Uterus (tissue), 2 donors: ENCODE results near the gene MRPL18.

Experiments
- POLR2A ChIP-seq, 2 donors: fragments of 450-650 bp; IDR thresholded peaks; one replicate each; pipeline ENCODE4 v1.6.1; 2016; ENCODE audit warnings: antibody characterized with exemption in 2 of 2, mild to moderate bottlenecking in 1 of 2, moderate library complexity in 1 of 2
- TF ChIP-seq, protein P1 (sequence below), 4 experiments: fragments of 200-600 bp in 2 of 4; fragments of 450-650 bp in 2 of 4; sonication (generic) in 2 of 4; IDR thresholded peaks; one replicate each; pipeline ENCODE4 v1.5.1; 2016 to 2019; ENCODE audit warnings: antibody characterized with exemption in 4 of 4, mild to moderate bottlenecking in 2 of 4, moderate library complexity in 1 of 4

DNA sequence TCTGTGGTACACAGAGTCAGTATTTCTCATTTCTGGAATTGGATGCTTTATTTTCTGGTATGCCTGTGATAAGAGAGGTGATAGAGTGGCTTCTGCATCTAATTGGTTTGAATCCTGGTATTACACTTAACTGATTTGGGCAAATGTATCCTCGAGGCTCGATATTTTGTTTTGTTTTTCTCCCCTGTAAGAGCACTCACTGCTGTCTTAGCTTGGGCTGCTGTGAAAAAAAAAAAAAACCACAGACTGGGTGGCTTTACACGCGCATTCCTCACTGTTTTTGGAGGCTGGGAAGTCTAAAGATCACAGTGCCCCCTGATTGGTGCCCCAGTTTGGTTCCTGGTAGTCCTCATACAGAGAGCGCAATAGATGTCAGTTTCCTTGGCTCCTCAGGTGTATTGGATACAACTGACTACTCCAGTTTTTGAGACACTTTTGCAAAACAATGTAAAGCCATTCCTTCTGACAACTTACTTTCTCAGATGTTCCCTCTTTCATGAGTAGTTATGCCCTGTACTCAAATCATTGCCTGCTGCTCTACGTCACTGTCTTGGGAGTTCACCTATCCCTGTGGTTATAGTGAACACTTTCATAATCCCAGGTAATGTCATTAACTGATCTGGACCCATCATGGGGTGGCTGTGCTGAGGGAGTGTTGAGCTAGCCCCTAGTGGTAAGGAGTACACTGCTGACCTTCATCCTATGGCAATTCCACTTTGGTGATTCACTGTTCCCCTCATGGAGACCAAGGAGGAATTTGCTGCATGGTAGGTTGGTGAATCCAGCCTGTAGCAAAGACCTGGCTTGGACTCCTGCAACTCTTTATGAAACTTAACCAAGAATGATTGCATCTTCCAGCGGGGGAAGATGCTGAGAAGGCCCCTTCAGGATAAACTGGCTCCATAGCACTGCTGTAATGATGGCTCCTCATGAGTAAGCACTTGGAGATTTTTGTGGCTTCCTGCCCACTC, 32.0 kb upstream of the MRPL18 start:
- TF ChIP-seq, protein P1, sequence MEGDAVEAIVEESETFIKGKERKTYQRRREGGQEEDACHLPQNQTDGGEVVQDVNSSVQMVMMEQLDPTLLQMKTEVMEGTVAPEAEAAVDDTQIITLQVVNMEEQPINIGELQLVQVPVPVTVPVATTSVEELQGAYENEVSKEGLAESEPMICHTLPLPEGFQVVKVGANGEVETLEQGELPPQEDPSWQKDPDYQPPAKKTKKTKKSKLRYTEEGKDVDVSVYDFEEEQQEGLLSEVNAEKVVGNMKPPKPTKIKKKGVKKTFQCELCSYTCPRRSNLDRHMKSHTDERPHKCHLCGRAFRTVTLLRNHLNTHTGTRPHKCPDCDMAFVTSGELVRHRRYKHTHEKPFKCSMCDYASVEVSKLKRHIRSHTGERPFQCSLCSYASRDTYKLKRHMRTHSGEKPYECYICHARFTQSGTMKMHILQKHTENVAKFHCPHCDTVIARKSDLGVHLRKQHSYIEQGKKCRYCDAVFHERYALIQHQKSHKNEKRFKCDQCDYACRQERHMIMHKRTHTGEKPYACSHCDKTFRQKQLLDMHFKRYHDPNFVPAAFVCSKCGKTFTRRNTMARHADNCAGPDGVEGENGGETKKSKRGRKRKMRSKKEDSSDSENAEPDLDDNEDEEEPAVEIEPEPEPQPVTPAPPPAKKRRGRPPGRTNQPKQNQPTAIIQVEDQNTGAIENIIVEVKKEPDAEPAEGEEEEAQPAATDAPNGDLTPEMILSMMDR (IDR thresholded peaks at IDR 0.05), result no peak
- no peak for TF ChIP-seq POLR2A (IDR thresholded peaks at IDR 0.05)
